A673 (cell line): ENCODE results near the gene KRT2. TPM values are rescaled to one million over a fixed set of nuclear protein-coding genes. Genes with fewer than 3 reads are reported as not detected.

Source experiments
- BruUV-seq: library from RNA; stranded (reverse); fragments of 400-500 nt; replicated peaks from 2 replicates; lab custom pipeline; 2021; lab: Mats Ljungman, UMichigan
- CTCF ChIA-PET: fragments of 300-600 bp; sonication (Branson Sonifier 250); formaldehyde crosslinking; loops from one replicate; lab custom pipeline; 2022; ENCODE audit warnings: antibody characterized with exemption; lab: Charles Lee
- POLR2A ChIA-PET: fragments of 300-600 bp; sonication (Branson Sonifier 250); formaldehyde crosslinking; loops from one replicate; lab custom pipeline; 2022; ENCODE audit warnings: antibody characterized with exemption; ENCODE audit not compliant: low non-redundant PET; lab: Charles Lee
- DNase-seq: peaks from one replicate; pipeline ENCODE4 v3.0.0-alpha.2; 2015; ENCODE audit warnings: low spot score
- H3K27ac ChIP-seq: fragments of 200-600 bp; sonication (generic); 2 replicates; pipeline ENCODE4 v1.5.1; 2016; ENCODE audit warnings: mixed run types, low read depth, mild to moderate bottlenecking, mixed read lengths, antibody characterized with exemption, low read length; ENCODE audit not compliant: poor library complexity, severe bottlenecking
- H3K27me3 ChIP-seq: fragments of 200-600 bp; sonication (generic); replicated peaks from 2 replicates; pipeline ENCODE4 v1.6.1; 2017; ENCODE audit warnings: mixed run types, low read depth, mild to moderate bottlenecking, mixed read lengths, antibody characterized with exemption, low read length; ENCODE audit not compliant: insufficient read depth, poor library complexity
- H3K36me3 ChIP-seq: fragments of 200-600 bp; sonication (generic); 2 replicates; pipeline ENCODE4 v1.6.1; 2016; ENCODE audit warnings: mixed run types, mild to moderate bottlenecking, mixed read lengths, antibody characterized with exemption, low read length; ENCODE audit not compliant: insufficient read depth, poor library complexity, severe bottlenecking
- H3K4me1 ChIP-seq: fragments of 200-600 bp; sonication (generic); 2 replicates; pipeline ENCODE4 v1.6.1; 2017; ENCODE audit warnings: mixed run types, mild to moderate bottlenecking, mixed read lengths, antibody characterized with exemption, low read length; ENCODE audit not compliant: insufficient read depth, poor library complexity, severe bottlenecking
- H3K4me3 ChIP-seq: fragments of 200-600 bp; sonication (generic); 2 replicates; pipeline ENCODE4 v1.5.1; 2016; ENCODE audit warnings: low read depth, mixed run types, mild to moderate bottlenecking, mixed read lengths, low read length; ENCODE audit not compliant: poor library complexity, severe bottlenecking
- H3K9me3 ChIP-seq: fragments of 200-600 bp; sonication (generic); 2 replicates; pipeline ENCODE4 v1.6.1; 2016; ENCODE audit warnings: mixed run types, low read depth, mild to moderate bottlenecking, mixed read lengths, antibody characterized with exemption, low read length; ENCODE audit not compliant: poor library complexity, severe bottlenecking
- CTCF ChIP-seq: fragments of 300-800, 200-600 bp; sonication (generic); conservative IDR thresholded peaks from 2 replicates; pipeline ENCODE4 v1.5.1; 2017; ENCODE audit warnings: low read depth, mild to moderate bottlenecking, antibody characterized with exemption, low read length, moderate library complexity, mixed read lengths
- EZH2 ChIP-seq: fragments of 200-600 bp; sonication (generic); IDR thresholded peaks from 2 replicates; pipeline ENCODE4 v1.6.1; 2017; ENCODE audit warnings: borderline replicate concordance, low read depth, mild to moderate bottlenecking, mixed read lengths, antibody characterized with exemption, low read length; ENCODE audit not compliant: poor library complexity, severe bottlenecking
- intact Hi-C: fragments of 100-400 bp; cut with micrococcal nuclease; formaldehyde crosslinking; loops from one replicate; pipeline ENCODE4 v1.10.0; 2022; ENCODE audit not compliant: unreplicated experiment
- total RNA-seq: library from RNA; stranded (reverse); gene quantifications from 2 replicates; pipeline ENCODE4 v1.2.3, GENCODE V29; 2021

KRT2 gene
- total RNA-seq, 1 experiment from 2014 or later: not detected

GRCh38 chr12:52650520-52651081, 1.4 kb downstream of the KRT2 start:
- Histone ChIP-seq H3K4me1 (no peaks in the 10 kb centered on the region), H3K9me3 (no peaks in the 10 kb centered on the region), H3K27me3 (no peaks in the 10 kb centered on the region), H3K4me3 (no peak overlapping the region), H3K27ac (no peak overlapping the region), H3K36me3 (no peaks in the 10 kb centered on the region)
- no peak for DNase-seq
- POLR2A ChIA-PET: no interaction called here
- CTCF ChIA-PET: no interaction called here
- no TSS peak for BruUV-seq
- TF ChIP-seq CTCF: no peak
- TF ChIP-seq EZH2: no peak
- intact Hi-C loops: no loop called here

GRCh38 chr12:52649066-52649465, 2.9 kb downstream of the KRT2 start:
- intact Hi-C loops: no loop called here
- DNase-seq: no peak
- POLR2A ChIA-PET: no interaction called here

GRCh38 chr12:52648012-52648550, 3.9 kb downstream of the KRT2 start:
- ChIA-PET POLR2A (no interaction called here), CTCF (no interaction called here)
- no peak for TF ChIP-seq CTCF
- no peak for TF ChIP-seq EZH2
- Histone ChIP-seq H3K9me3 (no peaks in the 10 kb centered on the region), H3K36me3 (no peaks in the 10 kb centered on the region), H3K4me1 (no peaks in the 10 kb centered on the region), H3K27me3 (no peaks in the 10 kb centered on the region), H3K27ac (no peak overlapping the region), H3K4me3 (no peak overlapping the region)
- no TSS peak for BruUV-seq
- intact Hi-C loops: no loop called here
- DNase-seq: no peak

More at GRCh38 chr12:52649066-52649465, 2.9 kb downstream of the KRT2 start:
- no TSS peak for BruUV-seq
- Histone ChIP-seq H3K36me3 (no peaks in the 10 kb centered on the region), H3K4me1 (no peaks in the 10 kb centered on the region), H3K4me3 (no peak overlapping the region), H3K27me3 (no peaks in the 10 kb centered on the region), H3K27ac (no peak overlapping the region), H3K9me3 (no peaks in the 10 kb centered on the region)
- CTCF ChIA-PET: interaction anchor here (0.5 kb wide), 1 partner anchor 491 kb away, joined by 3 read pairs; no protein-coding TSS in a partner anchor
- TF ChIP-seq EZH2: no peak
- no peak for TF ChIP-seq CTCF
